ENCODE data around the gene SLC35F2. TPM values are rescaled to one million over a fixed set of nuclear protein-coding genes. Genes with fewer than 3 reads are reported as not detected.
"Not testable (repeated sequence)": the region's sequence is repeated elsewhere in the genome, so short reads cannot be mapped to it uniquely, and the experiment has no call there.

Gene SLC35F2
- total RNA-seq, 1 donor from 2014 or later, result 9.3 TPM

DNA sequence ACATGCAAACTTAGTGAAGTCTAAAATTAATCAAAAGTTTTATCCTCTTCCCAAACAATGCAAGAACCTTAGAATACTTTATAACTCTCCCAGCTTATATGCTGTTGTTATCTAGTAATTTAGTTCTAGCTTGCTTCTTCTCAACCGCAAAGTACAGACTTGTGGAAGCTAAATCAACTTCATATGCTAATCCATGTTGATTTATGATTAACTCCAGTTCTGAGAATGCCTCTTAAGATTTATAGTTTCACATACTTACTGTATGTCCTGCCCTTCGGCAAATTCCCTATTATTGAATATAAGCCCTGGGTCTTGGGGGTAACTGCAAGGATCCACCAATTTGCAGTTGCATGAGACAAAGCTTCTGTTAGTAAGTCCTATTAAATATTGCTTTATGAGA lies 17.6 kb upstream of the SLC35F2 start:
- no peak overlapping the region for H3K27ac Mint-ChIP-seq (ENCODE audit: unreplicated experiment)
- H3K4me3 Mint-ChIP-seq (ENCODE audit: unreplicated experiment), result no peak overlapping the region
- no peaks in the 10 kb centered on the region for H3K4me1 Mint-ChIP-seq (ENCODE audit: unreplicated experiment)
- TF ChIP-seq, protein P1, sequence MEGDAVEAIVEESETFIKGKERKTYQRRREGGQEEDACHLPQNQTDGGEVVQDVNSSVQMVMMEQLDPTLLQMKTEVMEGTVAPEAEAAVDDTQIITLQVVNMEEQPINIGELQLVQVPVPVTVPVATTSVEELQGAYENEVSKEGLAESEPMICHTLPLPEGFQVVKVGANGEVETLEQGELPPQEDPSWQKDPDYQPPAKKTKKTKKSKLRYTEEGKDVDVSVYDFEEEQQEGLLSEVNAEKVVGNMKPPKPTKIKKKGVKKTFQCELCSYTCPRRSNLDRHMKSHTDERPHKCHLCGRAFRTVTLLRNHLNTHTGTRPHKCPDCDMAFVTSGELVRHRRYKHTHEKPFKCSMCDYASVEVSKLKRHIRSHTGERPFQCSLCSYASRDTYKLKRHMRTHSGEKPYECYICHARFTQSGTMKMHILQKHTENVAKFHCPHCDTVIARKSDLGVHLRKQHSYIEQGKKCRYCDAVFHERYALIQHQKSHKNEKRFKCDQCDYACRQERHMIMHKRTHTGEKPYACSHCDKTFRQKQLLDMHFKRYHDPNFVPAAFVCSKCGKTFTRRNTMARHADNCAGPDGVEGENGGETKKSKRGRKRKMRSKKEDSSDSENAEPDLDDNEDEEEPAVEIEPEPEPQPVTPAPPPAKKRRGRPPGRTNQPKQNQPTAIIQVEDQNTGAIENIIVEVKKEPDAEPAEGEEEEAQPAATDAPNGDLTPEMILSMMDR (IDR thresholded peaks at IDR 0.05; ENCODE audit: unreplicated experiment), result no peak
- no peaks in the 10 kb centered on the region for H3K9me3 Mint-ChIP-seq (ENCODE audit: unreplicated experiment)
- no peaks in the 10 kb centered on the region for H3K36me3 Mint-ChIP-seq (ENCODE audit: low read depth, unreplicated experiment)
- H3K27me3 Mint-ChIP-seq (ENCODE audit: unreplicated experiment), result no peaks in the 10 kb centered on the region
- DNase-seq (ENCODE audit: low spot score), result no peak

- H3K27ac Mint-ChIP-seq (ENCODE audit: unreplicated experiment), result no peak overlapping the region
- H3K36me3 Mint-ChIP-seq (ENCODE audit: low read depth, unreplicated experiment), result no peaks in the 10 kb centered on the region
- no peak for DNase-seq (ENCODE audit: low spot score)
- peaks cover 1% of the 10 kb centered on the region for H3K27me3 Mint-ChIP-seq (ENCODE audit: unreplicated experiment)
- H3K4me3 Mint-ChIP-seq (ENCODE audit: unreplicated experiment), result no peak overlapping the region
- TF ChIP-seq, protein P1 (IDR thresholded peaks at IDR 0.05; ENCODE audit: unreplicated experiment), result no peak
- H3K4me1 Mint-ChIP-seq (ENCODE audit: unreplicated experiment), result peaks cover 3% of the 10 kb centered on the region
- no peaks in the 10 kb centered on the region for H3K9me3 Mint-ChIP-seq (ENCODE audit: unreplicated experiment)
Observed at GRCh38 chr11:107864591-107864990, 6.0 kb upstream of the SLC35F2 start.

DNA sequence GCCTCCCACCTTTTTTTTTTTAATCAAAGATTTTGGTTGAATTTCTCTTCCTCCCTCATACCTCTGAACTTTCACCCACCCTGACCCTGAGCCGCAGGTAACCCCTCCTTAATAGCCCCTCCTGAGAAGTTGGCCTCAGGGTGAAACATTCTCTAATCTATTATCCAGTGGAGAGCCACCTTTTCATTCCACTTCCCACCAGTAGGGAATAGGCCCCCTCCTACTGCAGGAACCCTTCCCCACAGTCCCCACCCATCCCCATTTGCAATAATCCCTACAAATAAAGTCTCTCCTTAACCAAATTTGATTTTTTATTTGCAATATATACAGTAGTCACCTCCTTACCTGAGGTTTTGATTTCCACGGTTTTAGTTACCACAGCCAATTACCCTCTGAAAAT lies 2.1 kb upstream of the SLC35F2 start:
- TF ChIP-seq, protein P1 (IDR thresholded peaks at IDR 0.05; ENCODE audit: unreplicated experiment), result no peak
- DNase-seq (ENCODE audit: low spot score), result no peak
- Mint-ChIP-seq H3K36me3 (ENCODE audit: low read depth, unreplicated experiment) (no peaks in the 10 kb centered on the region), H3K4me1 (ENCODE audit: unreplicated experiment) (peaks cover 11% of the 10 kb centered on the region), H3K27me3 (ENCODE audit: unreplicated experiment) (peaks cover 3% of the 10 kb centered on the region), H3K27ac (ENCODE audit: unreplicated experiment) (no peak overlapping the region), H3K9me3 (ENCODE audit: unreplicated experiment) (no peaks in the 10 kb centered on the region), H3K4me3 (ENCODE audit: unreplicated experiment) (no peak overlapping the region)

GRCh38 chr11:107860240-107860620 lies 1.6 kb upstream of the SLC35F2 start:
- DNase-seq (ENCODE audit: low spot score); H3K27ac Mint-ChIP-seq (ENCODE audit: unreplicated experiment); H3K36me3 Mint-ChIP-seq (ENCODE audit: low read depth, unreplicated experiment); H3K27me3 Mint-ChIP-seq (ENCODE audit: unreplicated experiment); H3K9me3 Mint-ChIP-seq (ENCODE audit: unreplicated experiment); H3K4me3 Mint-ChIP-seq (ENCODE audit: unreplicated experiment): not testable (repeated sequence)
- H3K4me1 Mint-ChIP-seq (ENCODE audit: unreplicated experiment), result peaks cover 11% of the 10 kb centered on the region

GRCh38 chr11:107859459-107860239 lies 1.1 kb upstream of the SLC35F2 start:
- peak overlapping the region; percentile 93 for H3K4me3 Mint-ChIP-seq (ENCODE audit: unreplicated experiment)
- H3K4me1 Mint-ChIP-seq (ENCODE audit: unreplicated experiment), result peaks cover 11% of the 10 kb centered on the region
- H3K36me3 Mint-ChIP-seq (ENCODE audit: low read depth, unreplicated experiment), result no peaks in the 10 kb centered on the region
- H3K27ac Mint-ChIP-seq (ENCODE audit: unreplicated experiment), result no peak overlapping the region
- peak; percentile 12 for DNase-seq (ENCODE audit: low spot score)
- no peaks in the 10 kb centered on the region for H3K9me3 Mint-ChIP-seq (ENCODE audit: unreplicated experiment)
- H3K27me3 Mint-ChIP-seq (ENCODE audit: unreplicated experiment), result peaks cover 3% of the 10 kb centered on the region
- TF ChIP-seq, protein P1 (IDR thresholded peaks at IDR 0.05; ENCODE audit: unreplicated experiment), result no peak

Measured in endothelial cell (in vitro differentiated cells).